Measurements from ENCODE around the gene JAG1. TPM values are rescaled to one million over a fixed set of nuclear protein-coding genes. Genes with fewer than 3 reads are reported as not detected.

Gene JAG1
- polyA plus RNA-seq, 1 donor from 2014 or later, result 9.0 TPM

- Histone ChIP-seq H3K27ac (ENCODE audit: low read length) (no peak overlapping the region), H3K4me3 (ENCODE audit: low read length) (no peak overlapping the region), H3K27me3 (ENCODE audit: insufficient read depth, low read depth, low read length) (peaks cover 29% of the 10 kb centered on the region), H3K79me2 (replicated peaks; ENCODE audit: insufficient read depth, low read length) (no peaks in the 10 kb centered on the region), H4K20me1 (ENCODE audit: insufficient read depth) (no peaks in the 10 kb centered on the region), H3K9ac (ENCODE audit: low read length) (no peak overlapping the region), H3K4me2 (ENCODE audit: low read length) (no peak overlapping the region), H3K9me2 (ENCODE audit: insufficient read depth, low read length) (no peaks in the 10 kb centered on the region), H2AFZ (ENCODE audit: low read depth, low read length) (no peak overlapping the region), H3K36me3 (ENCODE audit: insufficient read depth, low read length) (no peaks in the 10 kb centered on the region), H3F3A (ENCODE audit: insufficient read depth, low read length, poor library complexity, severe bottlenecking) (no peaks in the 10 kb centered on the region), H3K9me3 (ENCODE audit: low read length) (no peaks in the 10 kb centered on the region)
- TF ChIP-seq CTCF (IDR thresholded peaks at IDR 0.05; ENCODE audit: poor library complexity, severe bottlenecking) (no peak), REST (IDR thresholded peaks at IDR 0.05; ENCODE audit: borderline replicate concordance) (no peak), RAD21 (conservative IDR thresholded peaks at IDR 0.05) (no peak), TAF1 (IDR thresholded peaks at IDR 0.05; ENCODE audit: low read depth) (no peak), EP300 (conservative IDR thresholded peaks at IDR 0.05; ENCODE audit: poor library complexity, severe bottlenecking) (no peak), SMC3 (conservative IDR thresholded peaks at IDR 0.05; ENCODE audit: poor library complexity) (no peak), MXI1 (conservative IDR thresholded peaks at IDR 0.05; ENCODE audit: poor library complexity, severe bottlenecking) (no peak), EZH2 (IDR thresholded peaks at IDR 0.05; ENCODE audit: borderline replicate concordance, insufficient read depth, low read length, poor library complexity, severe bottlenecking) (no peak), POLR2AphosphoS5 (IDR thresholded peaks at IDR 0.05) (no peak)
These were observed 42.7 kb downstream of the JAG1 start for GRCh38 chr20:10631126-10631525.

- Histone ChIP-seq H3K4me3 (ENCODE audit: low read length) (no peak overlapping the region), H3K9ac (ENCODE audit: low read length) (no peak overlapping the region), H3K36me3 (ENCODE audit: insufficient read depth, low read length) (no peaks in the 10 kb centered on the region), H3K4me2 (ENCODE audit: low read length) (no peak overlapping the region), H3K27me3 (ENCODE audit: insufficient read depth, low read depth, low read length) (peaks cover 26% of the 10 kb centered on the region), H3K79me2 (replicated peaks; ENCODE audit: insufficient read depth, low read length) (no peaks in the 10 kb centered on the region), H3K9me2 (ENCODE audit: insufficient read depth, low read length) (no peaks in the 10 kb centered on the region), H3K27ac (ENCODE audit: low read length) (no peak overlapping the region), H3F3A (ENCODE audit: insufficient read depth, low read length, poor library complexity, severe bottlenecking) (no peaks in the 10 kb centered on the region), H2AFZ (ENCODE audit: low read depth, low read length) (no peak overlapping the region), H3K9me3 (ENCODE audit: low read length) (no peaks in the 10 kb centered on the region), H4K20me1 (ENCODE audit: insufficient read depth) (no peaks in the 10 kb centered on the region)
- TF ChIP-seq RAD21 (conservative IDR thresholded peaks at IDR 0.05) (no peak), POLR2AphosphoS5 (IDR thresholded peaks at IDR 0.05) (no peak), REST (IDR thresholded peaks at IDR 0.05; ENCODE audit: borderline replicate concordance) (no peak), CTCF (IDR thresholded peaks at IDR 0.05; ENCODE audit: poor library complexity, severe bottlenecking) (no peak)
These were observed 43.7 kb downstream of the JAG1 start for GRCh38 chr20:10629946-10630650.

All from neural cell (in vitro differentiated cells).